Measurements from ENCODE around the gene CEP85L. TPM values are rescaled to one million over a fixed set of nuclear protein-coding genes. Genes with fewer than 3 reads are reported as not detected.

Gene CEP85L
- total RNA-seq, 1 donor from 2014 or later, result 34.5 TPM

DNA sequence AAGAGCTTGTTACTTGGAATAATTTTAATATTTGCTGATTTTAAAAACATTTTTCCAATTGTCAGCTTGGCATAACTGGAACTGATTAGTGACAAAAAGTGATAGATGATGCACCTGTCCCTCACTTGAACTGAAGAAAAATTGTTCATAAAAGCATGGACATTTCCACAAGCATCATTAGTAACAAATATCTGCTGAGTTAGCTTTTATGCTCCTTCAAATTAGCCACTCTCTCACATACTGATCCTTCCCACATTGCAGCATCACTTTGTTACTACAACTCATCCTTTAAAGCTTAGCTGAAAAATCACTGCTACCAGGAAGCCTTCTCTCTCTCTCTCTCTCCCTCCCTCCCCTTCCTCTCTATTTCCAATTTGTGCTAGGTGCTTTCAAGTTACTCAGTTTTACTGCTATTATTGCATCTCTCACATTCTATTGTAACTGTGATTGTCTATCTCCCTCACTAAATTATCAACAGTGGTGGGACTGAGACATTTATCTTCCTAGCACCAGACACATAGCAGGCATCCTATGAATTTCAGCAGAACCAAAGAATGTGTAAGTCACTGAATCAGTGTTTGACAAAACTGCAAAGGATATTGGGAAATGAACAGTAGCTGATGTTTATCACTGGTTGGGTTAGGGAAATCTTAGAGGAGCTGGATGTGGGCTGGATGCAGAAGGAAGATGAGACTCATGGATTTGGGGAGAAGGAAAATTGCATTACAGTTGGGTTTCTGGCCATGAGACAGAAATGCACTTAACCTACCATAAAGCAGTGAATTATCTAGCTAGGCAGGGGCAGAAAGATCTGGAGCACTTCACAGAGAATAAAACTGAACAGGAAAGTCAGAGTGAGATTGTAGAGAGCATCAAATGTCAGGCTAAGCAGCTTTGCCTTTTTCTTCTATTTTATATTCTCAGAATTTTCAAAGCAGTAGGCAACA lies 231.7 kb downstream of the CEP85L start:
- no peak for DNase-seq (ENCODE audit: low spot score)

Other genes starting within 250 kb of the CEP85L start
- 89.3 TPM for gene PLN, start 103.3 kb downstream of the CEP85L start, total RNA-seq
- 24.5 TPM for gene ASF1A, start 242.6 kb upstream of the CEP85L start, total RNA-seq